Liver (tissue), 3 donors: ENCODE results near the gene PLG.

Experiments
- EGR1 ChIP-seq, 2 donors: IDR thresholded peaks; 2 replicates each; pipeline ENCODE4 v1.6.1; 2016 to 2018; ENCODE audit warnings: antibody characterized with exemption in 2 of 2, low read depth in 2 of 2
- GABPA ChIP-seq, 2 donors: IDR thresholded peaks in 1 of 2; conservative IDR thresholded peaks in 1 of 2; 2 replicates each; pipeline ENCODE4 v1.6.1; 2016; ENCODE audit warnings: antibody characterized with exemption in 2 of 2, mild to moderate bottlenecking in 1 of 2, moderate library complexity in 1 of 2
- TAF1 ChIP-seq: conservative IDR thresholded peaks from 2 replicates; pipeline ENCODE4 v1.6.1; 2016; ENCODE audit warnings: antibody characterized with exemption, mild to moderate bottlenecking
- TF ChIP-seq, protein P1 (sequence below): fragments of 150-350 bp; IDR thresholded peaks from 2 replicates; pipeline ENCODE4 v1.5.1; 2017; ENCODE audit warnings: improper control_type of control experiment, low read depth, low read length; ENCODE audit not compliant: missing input control
- donor health status: healthy.
- donor health status: healthy.

DNA sequence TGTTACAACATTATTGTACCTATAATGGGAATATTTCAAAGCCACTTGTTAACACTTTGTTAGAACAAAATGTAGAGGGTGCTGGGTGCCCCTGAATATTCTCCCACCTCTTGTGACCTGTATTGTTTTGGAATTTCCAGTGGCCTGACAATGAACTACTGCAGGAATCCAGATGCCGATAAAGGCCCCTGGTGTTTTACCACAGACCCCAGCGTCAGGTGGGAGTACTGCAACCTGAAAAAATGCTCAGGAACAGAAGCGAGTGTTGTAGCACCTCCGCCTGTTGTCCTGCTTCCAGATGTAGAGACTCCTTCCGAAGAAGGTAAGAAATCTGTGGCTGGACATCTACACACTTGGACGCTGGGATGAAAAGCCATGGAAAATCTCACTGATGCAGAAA lies 28.9 kb downstream of the PLG start:
- TF ChIP-seq EGR1 (IDR thresholded peaks at IDR 0.05; ENCODE audit: low read depth in 2 of 2) (no peak), TAF1 (no peak), GABPA (IDR thresholded peaks at IDR 0.05 in 1 of 2, conservative IDR thresholded peaks at IDR 0.05 in 1 of 2) (no peak)
- TF ChIP-seq, protein P1, sequence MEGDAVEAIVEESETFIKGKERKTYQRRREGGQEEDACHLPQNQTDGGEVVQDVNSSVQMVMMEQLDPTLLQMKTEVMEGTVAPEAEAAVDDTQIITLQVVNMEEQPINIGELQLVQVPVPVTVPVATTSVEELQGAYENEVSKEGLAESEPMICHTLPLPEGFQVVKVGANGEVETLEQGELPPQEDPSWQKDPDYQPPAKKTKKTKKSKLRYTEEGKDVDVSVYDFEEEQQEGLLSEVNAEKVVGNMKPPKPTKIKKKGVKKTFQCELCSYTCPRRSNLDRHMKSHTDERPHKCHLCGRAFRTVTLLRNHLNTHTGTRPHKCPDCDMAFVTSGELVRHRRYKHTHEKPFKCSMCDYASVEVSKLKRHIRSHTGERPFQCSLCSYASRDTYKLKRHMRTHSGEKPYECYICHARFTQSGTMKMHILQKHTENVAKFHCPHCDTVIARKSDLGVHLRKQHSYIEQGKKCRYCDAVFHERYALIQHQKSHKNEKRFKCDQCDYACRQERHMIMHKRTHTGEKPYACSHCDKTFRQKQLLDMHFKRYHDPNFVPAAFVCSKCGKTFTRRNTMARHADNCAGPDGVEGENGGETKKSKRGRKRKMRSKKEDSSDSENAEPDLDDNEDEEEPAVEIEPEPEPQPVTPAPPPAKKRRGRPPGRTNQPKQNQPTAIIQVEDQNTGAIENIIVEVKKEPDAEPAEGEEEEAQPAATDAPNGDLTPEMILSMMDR = no peak
